Ecto neural progenitor cell (in vitro differentiated cells): ENCODE results near the gene TMOD1.
"Not testable (repeated sequence)": the region's sequence is repeated elsewhere in the genome, so short reads cannot be mapped to it uniquely, and the experiment has no call there.

Experiments used
- DNase-seq: peaks from one replicate; pipeline ENCODE4 v3.0.0-alpha.2; 2018; ENCODE audit warnings: low spot score

The TMOD1 gene

GRCh38 chr9:97568461-97569275, 67.2 kb downstream of the TMOD1 start:
- DNase-seq = no peak

DNA sequence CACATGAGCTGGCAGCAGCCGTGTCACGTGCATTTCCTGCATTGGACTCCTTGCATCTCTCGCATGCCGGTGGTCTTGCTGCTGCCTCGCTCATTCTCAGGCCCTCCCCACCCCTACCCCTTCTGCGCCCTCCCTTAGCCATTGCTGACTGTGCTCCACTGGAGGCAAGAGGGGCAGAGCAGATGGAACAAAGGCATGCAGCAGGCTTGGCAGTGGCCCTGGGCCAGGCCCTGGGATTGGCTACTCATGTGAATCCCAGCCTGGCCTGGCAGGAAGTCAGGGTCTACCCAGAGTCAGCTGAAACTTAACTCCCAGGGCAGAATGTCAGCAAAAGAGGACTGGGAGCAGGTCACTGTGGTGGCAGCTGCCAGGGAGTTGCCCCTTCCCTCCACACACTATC, 69.4 kb downstream of the TMOD1 start:
- peak; percentile 38 for DNase-seq

DNA sequence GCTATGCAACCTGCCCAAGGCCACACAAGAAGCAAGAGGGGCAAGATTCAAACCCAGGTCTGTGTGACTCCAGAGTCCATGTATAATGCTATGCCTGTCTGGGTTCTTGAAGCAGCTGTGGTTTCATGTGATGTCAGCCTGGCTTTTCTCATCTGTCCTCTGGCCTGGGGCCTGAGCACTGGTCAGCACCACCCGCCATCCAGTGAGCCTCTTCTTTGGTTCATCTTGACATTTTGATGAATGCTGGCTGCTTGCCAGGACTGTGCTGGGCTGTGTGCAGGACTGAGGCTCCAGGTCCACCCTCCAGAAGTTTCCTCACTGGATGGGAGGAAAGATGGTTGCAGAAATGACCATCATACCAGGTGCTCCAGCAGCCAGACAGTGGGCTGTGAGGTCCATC, 70.2 kb downstream of the TMOD1 start:
- DNase-seq = no peak

DNA sequence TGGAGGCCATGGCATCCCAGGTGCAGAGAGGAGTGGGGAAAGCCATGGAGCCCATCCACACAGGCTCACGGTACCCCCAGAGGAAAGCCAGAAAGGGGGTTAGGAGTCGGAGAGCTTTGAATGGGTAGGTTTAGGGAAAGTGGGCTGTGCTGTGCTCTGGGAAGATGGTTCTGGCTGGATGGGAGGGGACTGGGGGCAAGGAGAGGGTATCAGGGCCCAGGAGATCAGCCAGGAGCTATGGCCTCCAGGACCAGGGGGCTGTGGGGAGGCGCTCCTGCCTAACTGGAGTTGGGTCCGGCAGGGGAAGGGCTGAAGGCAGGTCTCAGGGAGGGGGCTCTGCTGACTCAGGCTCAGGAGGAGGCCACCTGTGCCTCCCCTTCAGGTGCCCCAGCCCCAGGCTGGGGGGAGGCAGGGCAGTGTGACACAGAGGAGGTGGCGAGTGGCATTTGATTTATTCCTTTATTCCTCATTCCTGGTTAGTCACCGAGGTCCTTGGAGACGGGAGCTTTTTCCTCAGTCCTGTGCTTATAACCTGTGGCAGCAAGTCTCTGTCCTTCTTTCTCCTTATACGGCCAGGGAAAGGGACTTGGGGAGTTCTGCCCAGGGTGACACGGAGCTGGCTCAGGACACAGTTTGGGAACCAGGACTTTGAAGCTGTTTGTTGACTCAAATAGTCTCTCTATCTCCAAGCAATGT, 70.9 kb downstream of the TMOD1 start:
- DNase-seq = peak; percentile 24

DNA sequence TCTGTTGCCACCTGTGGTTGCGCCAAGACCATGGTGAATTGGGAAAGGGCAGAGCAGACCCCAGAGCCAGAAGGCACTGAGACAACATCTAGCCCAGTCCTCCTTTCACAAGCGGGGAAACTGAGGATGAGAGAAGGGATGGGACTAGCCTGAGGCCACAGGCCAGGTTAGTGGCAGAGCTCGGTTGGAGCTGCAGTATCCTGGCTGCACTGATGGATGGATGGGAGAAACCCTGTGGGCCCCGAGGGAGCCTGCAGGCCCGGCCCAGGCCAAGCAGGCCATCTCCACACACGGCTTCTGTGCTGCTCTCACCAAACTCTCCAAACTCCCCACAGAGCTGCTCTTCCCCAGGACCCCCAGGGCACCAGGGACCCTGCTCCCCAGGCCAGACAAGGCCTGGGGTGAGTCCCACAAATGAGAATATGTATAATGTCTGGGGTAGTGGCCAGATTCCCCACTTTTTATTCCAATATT, 71.5 kb downstream of the TMOD1 start:
- DNase-seq = peak; percentile 29

DNA sequence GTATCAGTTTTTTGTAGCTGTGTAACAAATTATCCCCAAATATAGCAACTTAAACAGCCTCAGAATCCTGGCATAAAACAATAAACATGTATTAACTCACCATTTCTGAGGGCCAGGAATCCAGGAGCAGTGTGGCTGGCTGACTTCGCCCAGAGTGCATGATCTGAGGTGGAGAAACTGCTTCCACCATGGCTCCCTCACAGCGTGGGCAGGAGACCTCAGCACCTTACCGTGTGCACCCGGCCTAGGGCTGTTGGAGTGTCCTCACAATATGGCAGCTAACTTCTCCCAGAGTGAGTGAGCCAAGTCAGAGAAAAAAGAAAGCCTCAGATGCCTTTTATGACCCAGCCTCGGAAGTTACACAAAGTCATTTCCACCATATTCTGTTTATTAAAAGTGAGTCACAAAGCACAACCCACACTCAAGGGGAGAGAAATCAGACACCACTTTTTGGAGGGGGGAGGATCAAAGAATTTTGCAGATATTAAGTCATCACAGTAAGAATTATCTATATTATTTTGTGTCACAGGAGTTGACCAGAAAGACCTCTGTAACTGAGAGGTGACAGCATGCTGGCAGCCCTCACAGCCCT, 72.1 kb downstream of the TMOD1 start:
- peak; percentile 23 for DNase-seq

DNA sequence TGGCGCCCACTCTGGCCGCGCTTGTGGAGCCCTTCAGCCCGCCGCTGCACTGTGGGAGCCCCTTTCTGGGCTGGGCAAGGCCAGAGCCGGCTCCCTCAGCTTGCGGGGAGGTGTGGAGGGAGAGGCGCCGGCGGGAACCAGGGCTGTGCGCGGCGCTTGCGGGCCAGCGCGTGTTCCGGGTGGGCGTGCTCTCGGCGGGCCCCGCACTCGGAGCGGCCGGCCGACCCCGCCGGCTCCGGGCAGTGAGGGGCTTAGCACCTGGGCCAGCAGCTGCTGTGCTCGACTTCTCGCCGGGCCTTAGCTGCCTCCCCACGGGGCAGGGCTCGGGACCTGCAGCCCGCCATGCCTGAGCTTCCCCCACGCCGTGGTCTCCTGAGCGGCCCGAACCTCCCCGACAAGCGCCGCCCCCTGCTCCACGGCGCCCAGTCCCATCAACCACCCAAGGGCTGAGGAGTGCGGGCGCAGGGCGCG, 72.7 kb downstream of the TMOD1 start:
- DNase-seq = not testable (repeated sequence)

DNA sequence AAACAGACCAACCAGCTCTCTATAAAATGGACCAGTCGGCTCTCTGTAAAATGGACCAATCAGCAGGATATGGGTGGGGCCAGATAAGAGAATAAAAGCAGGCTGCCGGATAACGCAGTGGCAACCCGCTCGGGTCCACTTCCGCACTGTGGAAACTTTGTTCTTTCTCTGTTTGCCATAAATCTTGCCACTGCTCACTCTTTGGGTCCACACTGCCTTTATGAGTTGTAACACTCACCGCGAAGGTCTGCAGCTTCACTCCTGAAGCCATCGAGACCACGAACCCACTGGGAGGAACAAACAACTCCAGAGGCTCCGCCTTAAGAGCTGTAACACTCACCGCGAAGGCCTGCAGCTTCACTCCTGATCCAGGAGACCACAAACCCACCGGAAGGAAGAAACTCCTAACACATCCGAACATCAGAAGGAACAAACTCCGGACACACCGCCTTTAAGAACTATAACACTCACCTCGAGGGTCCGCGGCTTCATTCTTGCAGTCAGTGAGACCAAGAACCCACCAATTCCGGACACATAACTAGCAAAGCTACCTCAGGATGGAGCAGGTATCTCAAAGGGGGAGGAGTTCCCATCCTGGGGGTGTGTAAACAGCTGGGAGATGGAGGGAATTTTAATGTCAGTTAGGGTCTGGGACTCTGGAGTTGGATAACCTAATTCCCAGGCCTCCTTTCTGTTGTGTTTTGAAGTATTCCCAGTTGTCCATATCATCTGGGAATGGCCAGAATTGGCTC, 73.6 kb downstream of the TMOD1 start:
- not testable (repeated sequence) for DNase-seq

DNA sequence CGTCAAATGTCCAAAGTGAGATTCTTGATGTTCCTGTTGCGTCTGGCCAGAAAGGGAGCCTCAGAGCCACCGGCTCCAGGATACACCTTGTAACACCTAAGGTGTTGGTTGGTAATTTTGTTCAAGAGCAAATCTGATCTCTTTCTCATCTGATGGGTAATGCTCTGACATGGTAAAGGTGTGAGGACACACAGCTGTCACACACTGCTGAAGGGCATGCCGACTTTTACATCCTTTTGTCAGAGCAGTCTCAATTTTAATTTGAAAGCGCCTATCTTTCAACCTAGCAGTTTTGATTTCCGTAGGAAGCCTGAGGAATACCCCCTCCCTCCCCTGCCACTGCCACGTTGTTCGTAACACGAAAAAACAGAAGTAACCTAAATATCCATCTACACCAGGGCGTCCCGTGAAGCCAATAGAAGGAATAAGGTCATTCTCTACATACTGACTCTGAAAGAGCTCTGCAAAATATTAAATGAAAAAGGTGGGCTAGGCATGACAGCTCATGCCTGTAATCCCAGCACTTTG, 74.3 kb downstream of the TMOD1 start:
- DNase-seq = no peak

DNA sequence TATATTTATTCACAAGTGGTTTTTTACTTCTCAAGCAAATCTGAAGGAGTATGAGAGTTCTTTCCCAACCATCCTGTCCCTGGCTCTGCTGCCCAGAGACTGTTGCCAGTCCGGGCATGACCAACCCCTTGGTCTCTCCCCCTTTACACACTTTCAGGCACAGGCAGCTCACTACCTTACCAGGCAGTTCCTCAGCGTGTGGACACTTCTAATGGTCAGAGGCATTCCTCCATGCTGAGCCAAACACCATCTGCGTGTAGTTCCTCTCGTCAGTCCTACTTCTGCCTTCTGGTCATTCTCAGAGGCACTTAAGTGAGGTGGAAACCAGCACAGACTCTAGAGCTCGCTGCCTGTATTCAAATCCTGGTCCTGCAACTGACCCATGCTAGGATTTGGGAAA, 75.6 kb downstream of the TMOD1 start:
- no peak for DNase-seq

DNA sequence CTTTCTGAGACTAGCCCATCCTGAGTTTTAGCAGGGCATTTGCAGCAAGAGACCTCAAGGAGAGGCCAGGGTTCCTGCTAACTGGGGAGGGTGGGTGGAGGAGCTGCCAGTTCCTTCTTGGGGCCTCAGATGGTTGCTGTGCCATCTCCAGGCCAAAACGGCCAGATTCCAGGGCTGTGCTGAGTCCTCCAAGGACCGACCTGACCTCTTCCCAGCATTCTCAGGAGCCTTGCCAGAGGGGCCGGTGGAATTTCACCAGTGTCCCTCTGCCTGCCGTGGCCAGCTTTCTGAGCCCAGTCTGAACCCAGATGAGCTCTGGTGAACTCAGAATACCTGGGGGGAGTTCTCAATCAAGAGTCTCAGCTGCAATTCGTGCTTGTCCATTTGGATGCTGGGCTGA, 77.4 kb downstream of the TMOD1 start:
- no peak for DNase-seq

DNA sequence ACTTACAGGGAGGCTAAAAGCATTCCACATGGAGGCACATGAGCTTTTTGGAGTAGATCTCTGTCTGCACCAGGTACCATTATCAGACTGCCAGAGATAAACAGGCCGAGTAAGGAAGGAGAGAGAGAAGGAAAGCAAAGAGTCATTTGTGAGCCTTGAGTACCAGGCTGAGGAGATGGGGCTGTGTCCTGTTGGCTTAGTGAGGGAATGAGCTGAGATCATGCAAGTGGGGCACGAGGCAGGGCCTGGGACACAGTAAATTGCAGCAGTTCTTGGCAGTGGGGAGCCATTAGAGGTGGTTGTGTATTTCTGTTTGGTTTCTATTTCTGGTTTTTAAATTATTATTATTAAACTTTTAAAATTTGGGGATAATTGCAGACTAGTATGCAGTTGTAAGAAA, 78.4 kb downstream of the TMOD1 start:
- DNase-seq = no peak

DNA sequence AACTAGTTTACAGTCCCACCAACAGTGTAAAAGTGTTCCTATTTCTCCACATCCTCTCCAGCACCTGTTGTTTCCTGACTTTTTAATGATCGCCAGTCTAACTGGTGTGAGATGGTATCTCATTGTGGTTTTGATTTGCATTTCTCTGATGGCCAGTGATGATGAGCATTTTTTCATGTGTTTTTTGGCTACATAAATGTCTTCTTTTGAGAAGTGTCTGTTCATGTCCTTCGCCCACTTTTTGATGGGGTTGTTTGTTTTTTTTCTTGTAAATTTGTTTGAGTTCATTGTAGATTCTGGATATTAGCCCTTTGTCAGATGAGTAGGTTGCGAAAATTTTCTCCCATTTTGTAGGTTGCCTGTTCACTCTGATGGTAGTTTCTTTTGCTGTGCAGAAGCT, 80.1 kb downstream of the TMOD1 start:
- not testable (repeated sequence) for DNase-seq

DNA sequence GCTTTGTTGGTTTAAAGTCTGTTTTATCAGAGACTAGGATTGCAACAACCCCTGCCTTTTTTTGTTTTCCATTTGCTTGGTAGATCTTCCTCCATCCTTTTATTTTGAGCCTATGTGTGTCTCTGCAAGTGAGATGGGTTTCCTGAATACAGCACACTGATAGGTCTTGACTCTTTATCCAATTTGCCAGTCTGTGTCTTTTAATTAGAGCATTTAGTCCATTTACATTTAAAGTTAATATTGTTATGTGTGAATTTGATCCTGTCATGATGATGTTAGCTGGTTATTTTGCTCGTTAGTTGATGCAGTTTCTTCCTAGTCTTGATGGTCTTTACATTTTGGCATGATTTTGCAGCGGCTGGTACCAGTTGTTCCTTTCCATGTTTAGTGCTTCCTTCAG, 83.3 kb downstream of the TMOD1 start:
- not testable (repeated sequence) for DNase-seq

DNA sequence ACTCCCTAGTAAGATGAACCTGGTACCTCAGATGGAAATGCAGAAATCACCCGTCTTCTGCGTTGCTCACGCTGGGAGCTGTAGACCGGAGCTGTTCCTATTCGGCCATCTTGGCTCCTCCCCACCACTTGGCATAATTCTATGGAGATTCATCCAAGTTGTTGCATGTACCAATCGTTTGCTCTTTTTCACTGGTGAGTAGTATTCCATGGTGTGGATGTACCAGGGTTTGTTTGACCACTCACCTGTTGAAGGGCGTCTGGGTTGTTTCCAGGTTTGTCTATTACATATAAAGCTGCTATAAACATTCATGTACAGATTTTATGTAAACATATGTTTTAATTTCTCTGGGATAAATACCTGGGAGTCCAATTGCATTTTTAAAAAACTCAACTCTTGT, 85.4 kb downstream of the TMOD1 start:
- not testable (repeated sequence) for DNase-seq

DNA sequence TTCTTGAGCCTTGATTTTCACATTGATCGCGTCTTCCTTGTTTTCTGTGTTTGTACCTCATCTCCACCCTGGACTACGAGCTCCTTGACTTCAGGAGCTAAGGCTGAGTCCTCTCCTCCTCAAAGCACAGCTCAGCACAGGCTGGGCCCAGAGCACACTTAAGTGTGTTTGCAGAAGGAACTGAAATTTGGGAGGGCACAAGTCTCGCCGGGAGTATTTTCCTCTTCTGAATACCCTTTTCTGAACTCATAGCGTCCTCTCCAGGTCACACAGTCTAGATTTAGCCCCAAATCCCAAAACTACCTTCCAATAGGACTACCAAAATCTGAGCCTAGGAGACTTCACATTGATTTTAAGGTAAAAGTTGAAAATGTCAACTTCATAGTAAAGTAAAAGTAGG, 90.1 kb downstream of the TMOD1 start:
- DNase-seq = no peak

GRCh38 chr9:97592126-97592525, 90.7 kb downstream of the TMOD1 start:
- DNase-seq = no peak

DNA sequence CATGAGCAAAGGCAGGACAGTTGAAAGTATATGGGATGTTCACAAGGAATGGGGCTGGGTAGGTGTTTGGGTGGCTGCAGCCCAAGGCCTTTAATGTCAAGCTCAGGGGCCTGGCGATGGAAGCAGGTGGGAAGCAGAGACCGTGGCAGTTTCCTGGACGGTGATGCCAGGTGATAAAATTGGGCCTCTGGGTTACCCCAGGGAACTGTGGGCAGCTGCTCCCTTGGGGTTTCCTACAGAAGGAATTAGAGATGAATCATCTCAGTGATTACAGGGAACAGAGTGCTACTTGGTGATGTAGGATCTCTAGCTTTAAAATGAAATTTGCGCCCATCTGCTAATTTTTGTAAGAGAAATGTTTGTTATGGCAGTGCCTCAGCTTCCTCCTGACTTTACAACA, 92.5 kb downstream of the TMOD1 start:
- DNase-seq = no peak

DNA sequence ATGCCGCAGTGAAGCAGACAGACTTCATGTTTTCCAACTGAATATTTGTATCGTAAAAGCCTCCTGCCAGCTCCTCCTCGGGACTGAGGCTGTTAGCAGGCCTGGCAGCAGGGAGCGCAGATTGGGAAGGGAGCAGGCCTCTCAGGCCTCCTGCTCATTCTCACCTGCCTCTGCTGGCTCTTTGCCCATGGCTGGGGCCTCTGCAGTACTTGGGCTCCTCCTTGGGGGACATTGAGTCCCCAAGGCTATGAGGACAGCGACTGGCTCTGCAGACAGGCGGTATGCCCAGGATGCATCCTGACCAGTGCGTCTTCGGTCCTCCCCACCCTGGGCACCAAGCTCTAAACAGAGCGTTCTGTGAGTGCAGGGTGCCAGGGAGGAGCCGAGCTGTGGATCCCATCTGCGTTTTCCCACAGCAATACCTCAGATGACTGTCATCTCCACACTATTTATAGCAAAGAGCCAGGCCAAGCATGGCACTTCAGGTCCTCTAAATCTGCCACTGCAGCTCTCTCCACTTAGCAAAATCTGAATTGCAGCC, 93.0 kb downstream of the TMOD1 start:
- DNase-seq = no peak

GRCh38 chr9:97596906-97597305, 95.4 kb downstream of the TMOD1 start:
- no peak for DNase-seq

GRCh38 chr9:97598461-97599288, 97.2 kb downstream of the TMOD1 start:
- DNase-seq = peak; percentile 74
